OCI-LY1 (cell line): ENCODE measurements around the gene OMP.

ENCODE experiments used
- H2AFZ ChIP-seq: fragments of 200-600 bp; sonication (generic), shearing (Covaris generic); 2 replicates; pipeline ENCODE4 v1.6.0; 2014; ENCODE audit warnings: antibody characterized with exemption, mild to moderate bottlenecking, low read length
- H3F3A ChIP-seq: fragments of 200-600 bp; sonication (generic), shearing (Covaris generic); 2 replicates; pipeline ENCODE4 v1.6.0; 2014; ENCODE audit warnings: mild to moderate bottlenecking, antibody characterized with exemption, low read length, moderate library complexity; ENCODE audit not compliant: insufficient read depth
- H3K27ac ChIP-seq: fragments of 200-600 bp; sonication (generic); 2 replicates; pipeline ENCODE4 v1.5.1; 2014; ENCODE audit warnings: low read length, mixed run types, mild to moderate bottlenecking, low read depth; ENCODE audit not compliant: poor library complexity, severe bottlenecking
- H3K27me3 ChIP-seq: fragments of 200-600 bp; sonication (generic); 2 replicates; pipeline ENCODE4 v1.6.0; 2014; ENCODE audit warnings: antibody characterized with exemption, mild to moderate bottlenecking, low read length, moderate library complexity; ENCODE audit not compliant: insufficient read depth
- H3K36me3 ChIP-seq: fragments of 200-600 bp; sonication (generic); 2 replicates; pipeline ENCODE4 v1.6.1; 2014; ENCODE audit warnings: mild to moderate bottlenecking, antibody characterized with exemption, low read length, moderate library complexity, mixed read lengths; ENCODE audit not compliant: insufficient read depth
- H3K4me1 ChIP-seq: fragments of 200-600 bp; sonication (generic); 2 replicates; pipeline ENCODE4 v1.5.1; 2014; ENCODE audit warnings: mild to moderate bottlenecking, low read length, moderate library complexity; ENCODE audit not compliant: insufficient read depth, severe bottlenecking
- H3K4me2 ChIP-seq: fragments of 200-600 bp; sonication (generic), shearing (Covaris generic); 2 replicates; pipeline ENCODE4 v1.6.1; 2014; ENCODE audit warnings: low read length
- H3K4me3 ChIP-seq: fragments of 200-600 bp; sonication (generic); 2 replicates; pipeline ENCODE4 v1.5.1; 2014; ENCODE audit warnings: low read length, low read depth, mild to moderate bottlenecking, mixed read lengths; ENCODE audit not compliant: poor library complexity, severe bottlenecking
- H3K79me2 ChIP-seq: fragments of 200-600 bp; shearing (Covaris generic); 2 replicates; pipeline ENCODE4 v1.6.1; 2016; ENCODE audit warnings: mixed run types, low read length, mixed read lengths; ENCODE audit not compliant: insufficient read depth
- H3K9ac ChIP-seq: fragments of 200-600 bp; sonication (generic), shearing (Covaris generic); 2 replicates; pipeline ENCODE4 v1.6.1; 2014; ENCODE audit warnings: mild to moderate bottlenecking, low read length, mixed read lengths
- H3K9me2 ChIP-seq: fragments of 200-600 bp; sonication (generic), shearing (Covaris generic); 2 replicates; pipeline ENCODE4 v1.6.1; 2014; ENCODE audit warnings: low read depth, mild to moderate bottlenecking, low read length, mixed read lengths
- H3K9me3 ChIP-seq: fragments of 200-600 bp; shearing (Covaris generic); 2 replicates; pipeline ENCODE4 v1.6.1; 2014; ENCODE audit warnings: low read length, mixed read lengths
- H4K20me1 ChIP-seq: fragments of 200-600 bp; sonication (generic), shearing (Covaris generic); 2 replicates; pipeline ENCODE4 v1.6.0; 2016; ENCODE audit warnings: mild to moderate bottlenecking, low read length; ENCODE audit not compliant: insufficient read depth
- CTCF ChIP-seq: fragments of 200-600 bp; sonication (generic), shearing (Covaris generic); IDR thresholded peaks from 2 replicates; pipeline ENCODE4 v1.5.1; 2017; ENCODE audit warnings: mild to moderate bottlenecking, antibody characterized with exemption, low read length, moderate library complexity, mixed read lengths
- EZH2 ChIP-seq: fragments of 200-600 bp; sonication (generic), shearing (Covaris generic); IDR thresholded peaks from 2 replicates; pipeline ENCODE4 v1.8.0; 2017; ENCODE audit warnings: borderline replicate concordance, mixed run types, mild to moderate bottlenecking, antibody characterized with exemption, low read length, moderate library complexity, mixed read lengths

Gene OMP

GRCh38 chr11:77082838-77083565 lies 19.6 kb upstream of the OMP start:
- Histone ChIP-seq H3K9ac (no peak overlapping the region), H3K4me1 (peaks cover 7% of the 10 kb centered on the region), H4K20me1 (no peaks in the 10 kb centered on the region), H3K79me2 (no peaks in the 10 kb centered on the region), H3K27me3 (peaks cover 9% of the 10 kb centered on the region; the same call in 1 of the 2 replicates), H3K4me2 (no peak overlapping the region), H3F3A (no peaks in the 10 kb centered on the region), H3K36me3 (no peaks in the 10 kb centered on the region; the same call in 1 of the 2 replicates), H3K4me3 (no peak overlapping the region), H3K27ac (no peak overlapping the region), H3K9me2 (no peaks in the 10 kb centered on the region), H2AFZ (no peak overlapping the region), H3K9me3 (0 out of 2 replicates have a peak, but pooled peaks cover 4% of the 10 kb centered on the region)
- TF ChIP-seq CTCF: no peak
- TF ChIP-seq EZH2: no peak

GRCh38 chr11:77083566-77084245 lies 18.9 kb upstream of the OMP start:
- H3K9me2 ChIP-seq: no peaks in the 10 kb centered on the region
- peaks cover 7% of the 10 kb centered on the region for H3K4me1 ChIP-seq
- TF ChIP-seq EZH2 (no peak), CTCF (no peak)

GRCh38 chr11:77084581-77085191 lies 18.0 kb upstream of the OMP start:
- Histone ChIP-seq H3F3A (no peaks in the 10 kb centered on the region), H3K27me3 (peaks cover 9% of the 10 kb centered on the region; the same call in 1 of the 2 replicates), H3K9me3 (no peaks in the 10 kb centered on the region), H3K4me3 (no peak overlapping the region), H3K27ac (no peak overlapping the region), H3K9me2 (no peaks in the 10 kb centered on the region), H3K36me3 (no peaks in the 10 kb centered on the region), H3K79me2 (no peaks in the 10 kb centered on the region), H3K4me1 (peaks cover 7% of the 10 kb centered on the region), H4K20me1 (no peaks in the 10 kb centered on the region), H3K4me2 (no peak overlapping the region), H2AFZ (no peak overlapping the region), H3K9ac (no peak overlapping the region)
- TF ChIP-seq CTCF: no peak
- no peak for TF ChIP-seq EZH2

More at GRCh38 chr11:77083566-77084245, 18.9 kb upstream of the OMP start:
- no peaks in the 10 kb centered on the region for H4K20me1 ChIP-seq
- no peaks in the 10 kb centered on the region for H3K9me3 ChIP-seq
- H3K27me3 ChIP-seq: peaks cover 9% of the 10 kb centered on the region; the same call in 1 of the 2 replicates
- H3K4me3 ChIP-seq: no peak overlapping the region
- no peaks in the 10 kb centered on the region for H3F3A ChIP-seq
- H2AFZ ChIP-seq: no peak overlapping the region
- no peak overlapping the region for H3K4me2 ChIP-seq
- no peaks in the 10 kb centered on the region for H3K36me3 ChIP-seq
- H3K27ac ChIP-seq: no peak overlapping the region
- H3K79me2 ChIP-seq: no peaks in the 10 kb centered on the region
- no peak overlapping the region for H3K9ac ChIP-seq
